Measurements from ENCODE around the gene NDUFA11.
"Not testable (repeated sequence)": the region's sequence is repeated elsewhere in the genome, so short reads cannot be mapped to it uniquely, and the experiment has no call there.

NDUFA11 gene

DNA sequence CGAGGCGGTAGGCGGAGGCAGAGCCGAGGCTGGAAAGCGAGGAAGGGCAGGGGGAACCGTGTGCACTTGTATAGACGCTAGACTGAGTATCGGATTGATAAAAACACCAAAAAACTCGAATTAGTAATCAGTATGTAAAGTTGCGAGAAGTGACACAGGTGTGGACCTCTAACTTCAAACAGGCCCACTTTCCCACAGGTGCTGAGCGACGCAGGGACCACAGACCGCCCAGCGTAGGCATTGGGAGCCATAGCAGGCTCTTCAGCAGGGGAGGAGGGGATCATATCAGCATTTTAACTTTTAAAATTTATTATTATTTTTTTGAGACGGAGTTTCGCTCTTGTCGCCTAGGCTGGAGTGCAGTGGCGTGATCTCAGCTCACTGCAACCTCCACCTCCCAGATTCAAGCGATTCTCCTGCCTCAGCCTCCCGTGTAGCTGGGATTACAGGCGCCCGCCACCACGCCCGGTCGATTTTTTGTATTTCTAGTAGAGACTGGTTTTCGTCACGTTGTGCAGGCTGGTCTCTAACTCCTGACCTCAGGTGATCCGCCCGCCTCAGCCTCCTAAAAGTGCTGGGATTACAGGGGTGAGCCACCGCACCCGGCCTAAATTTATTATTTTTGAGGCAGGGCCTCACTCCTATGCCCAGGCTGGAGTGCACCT, 1.7 kb upstream of the NDUFA11 start:
- no peak for DNase-seq

DNA sequence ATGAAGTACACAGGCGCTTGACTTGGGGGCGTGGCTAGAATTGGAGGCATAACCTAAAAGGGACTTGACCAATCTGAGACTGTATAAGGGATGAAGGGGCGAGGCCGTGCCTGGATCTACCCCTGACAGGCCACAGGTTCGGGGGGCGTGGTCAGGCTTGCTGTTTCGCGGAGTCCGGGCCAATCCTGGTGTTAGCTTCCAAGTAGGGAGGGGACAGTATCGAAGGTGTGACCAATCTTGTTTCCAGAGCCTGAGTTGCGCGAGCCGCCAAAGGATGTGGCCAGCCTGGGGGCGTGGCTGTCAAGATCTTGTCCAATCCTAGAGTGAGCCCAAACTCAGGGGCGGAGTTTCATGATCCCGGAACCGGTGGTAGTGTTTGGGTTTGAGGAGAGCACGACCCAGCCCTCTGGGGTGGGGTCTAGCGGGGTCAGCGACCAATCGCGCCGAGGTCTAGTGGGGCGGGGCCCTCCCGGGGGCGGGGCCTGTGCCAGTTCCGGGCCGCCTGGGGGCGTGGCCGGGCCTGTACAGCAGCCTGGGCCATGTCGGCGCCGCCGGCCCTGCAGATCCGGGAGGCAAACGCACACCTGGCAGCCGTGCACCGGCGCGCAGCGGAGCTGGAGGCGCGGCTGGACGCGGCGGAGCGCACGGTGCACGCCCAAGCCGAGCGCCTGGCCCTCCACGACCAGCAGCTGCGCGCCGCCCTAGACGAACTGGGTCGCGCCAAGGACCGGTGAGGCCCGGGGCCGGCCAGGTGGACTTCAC, 943 bp upstream of the NDUFA11 start, which contains the start of gene VMAC:
Gene VMAC (plus strand): TSS at position 521 of the 762 bp plus-strand sequence. CDS start 19 bp downstream, at position 540.
- DNase-seq = peak; percentile 100

DNA sequence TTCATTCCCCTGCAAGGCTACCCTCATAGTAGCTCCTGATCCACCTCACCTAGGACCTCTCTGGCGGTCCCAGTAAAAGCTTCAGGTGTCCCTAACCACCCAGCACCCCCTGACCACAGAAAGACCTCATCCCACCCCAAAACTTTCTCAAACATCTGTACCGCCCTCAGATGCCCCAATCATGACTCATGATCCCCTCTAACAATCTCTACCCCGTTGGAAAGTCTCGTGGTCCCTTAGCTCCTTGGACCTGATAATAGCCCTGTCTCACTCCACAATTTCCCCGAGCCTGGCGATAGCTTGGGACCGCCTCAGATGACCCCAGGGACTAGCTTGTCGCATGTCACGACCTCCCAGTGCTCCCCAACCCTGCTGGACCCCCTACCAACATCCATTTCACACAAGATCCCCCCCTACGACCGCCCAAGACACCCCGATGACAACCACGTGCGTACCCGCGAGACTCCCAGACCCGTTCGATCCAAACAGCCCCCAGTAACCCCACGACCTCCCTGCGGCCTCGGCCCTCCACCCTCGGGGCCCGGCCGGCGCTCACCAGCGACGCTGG, 450 bp downstream of the NDUFA11 start:
- DNase-seq = no peak

DNA sequence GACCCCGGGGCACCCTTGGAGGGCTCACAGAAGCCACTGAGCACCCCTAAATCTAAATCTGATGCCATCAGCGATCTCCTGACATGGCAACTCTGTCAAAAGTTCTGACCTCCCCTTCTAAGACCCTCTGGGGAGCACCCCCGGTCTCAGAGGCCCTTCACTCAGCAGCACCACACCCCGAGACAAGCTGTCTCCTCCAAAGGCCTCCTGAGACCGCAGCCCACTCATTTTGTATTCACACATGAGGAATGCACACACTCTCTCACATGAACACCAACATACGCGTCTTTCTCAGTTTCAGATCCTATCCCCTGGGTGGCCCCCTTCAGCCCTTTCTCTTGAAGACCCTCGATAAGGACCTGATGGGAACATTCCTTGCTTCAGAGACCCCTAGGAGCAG, 2.6 kb downstream of the NDUFA11 start:
- DNase-seq = no peak

DNA sequence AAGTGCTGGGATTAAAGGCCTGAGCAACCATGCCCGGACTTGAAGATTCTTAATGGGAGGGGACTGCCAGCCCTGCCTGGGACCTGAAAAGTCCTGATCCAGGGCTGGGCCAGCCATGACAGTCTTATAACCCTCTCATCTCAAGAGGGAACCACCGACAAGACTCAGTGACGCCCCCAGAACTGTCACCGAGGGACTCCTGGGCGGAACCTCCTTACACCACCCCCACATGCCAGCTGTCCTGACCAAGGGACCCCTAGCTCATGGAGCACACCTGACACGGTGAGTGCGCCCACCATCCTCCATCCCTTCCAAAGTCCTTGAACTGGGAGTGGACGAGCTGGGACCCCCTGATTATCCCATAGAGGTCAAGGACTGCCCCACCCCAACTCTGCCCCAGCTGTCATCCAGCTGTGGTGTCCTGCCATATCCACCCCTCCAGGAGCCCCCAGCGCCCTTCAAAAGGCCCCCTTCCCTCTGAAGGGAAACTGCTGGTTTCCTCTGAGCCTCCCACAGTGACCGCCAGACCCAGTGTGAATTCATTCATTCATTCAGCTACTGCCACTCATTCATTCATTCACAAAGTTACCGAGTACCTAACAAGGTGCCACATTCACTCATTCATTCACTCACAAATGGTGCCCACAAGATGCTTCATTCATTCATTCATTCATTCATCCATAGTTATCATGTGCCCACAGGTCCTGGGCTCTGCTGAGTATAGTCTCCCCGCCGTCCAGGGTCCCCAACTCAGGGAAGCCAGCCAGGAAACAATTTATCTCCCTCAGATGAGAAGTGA, 3.7 kb downstream of the NDUFA11 start:
- DNase-seq = no peak

DNA sequence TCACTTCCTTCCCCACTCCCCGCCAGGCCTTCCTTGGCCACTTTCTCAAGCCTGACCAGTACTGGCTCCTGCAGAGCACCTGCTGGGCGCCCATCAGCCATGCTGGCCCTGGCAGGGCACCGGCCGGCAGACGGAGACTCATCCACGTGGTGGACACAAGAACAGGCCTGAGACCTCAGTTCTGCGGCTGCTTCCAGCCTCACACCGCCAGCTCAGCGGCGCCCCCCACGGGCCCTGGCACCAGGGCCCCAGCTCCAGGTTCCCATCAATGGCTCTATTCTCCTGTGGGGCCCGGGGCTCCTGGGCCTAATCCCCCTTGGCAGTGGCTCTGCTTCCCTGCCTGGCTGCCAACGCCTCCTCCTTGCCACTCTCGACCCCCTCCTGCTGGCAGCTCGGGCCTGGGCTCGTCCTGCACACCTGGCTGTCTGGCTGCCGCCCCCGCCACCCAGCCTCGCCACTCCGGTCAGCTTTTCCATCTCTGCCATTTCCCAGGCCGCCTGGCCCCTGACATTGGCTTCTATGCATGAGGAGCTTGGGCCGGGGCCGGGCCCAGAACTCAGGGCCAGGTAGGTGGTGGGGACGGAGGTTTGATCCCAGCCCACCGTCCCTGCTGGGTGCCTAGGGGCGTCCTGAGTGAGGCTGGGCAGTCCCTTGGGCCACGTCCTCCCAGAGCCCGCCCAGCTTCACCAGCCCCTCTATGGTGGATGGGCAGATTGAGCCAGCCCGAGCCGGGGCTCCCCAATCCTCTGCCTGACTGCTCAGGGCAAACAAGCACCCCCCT, 6.2 kb downstream of the NDUFA11 start:
- DNase-seq = no peak

DNA sequence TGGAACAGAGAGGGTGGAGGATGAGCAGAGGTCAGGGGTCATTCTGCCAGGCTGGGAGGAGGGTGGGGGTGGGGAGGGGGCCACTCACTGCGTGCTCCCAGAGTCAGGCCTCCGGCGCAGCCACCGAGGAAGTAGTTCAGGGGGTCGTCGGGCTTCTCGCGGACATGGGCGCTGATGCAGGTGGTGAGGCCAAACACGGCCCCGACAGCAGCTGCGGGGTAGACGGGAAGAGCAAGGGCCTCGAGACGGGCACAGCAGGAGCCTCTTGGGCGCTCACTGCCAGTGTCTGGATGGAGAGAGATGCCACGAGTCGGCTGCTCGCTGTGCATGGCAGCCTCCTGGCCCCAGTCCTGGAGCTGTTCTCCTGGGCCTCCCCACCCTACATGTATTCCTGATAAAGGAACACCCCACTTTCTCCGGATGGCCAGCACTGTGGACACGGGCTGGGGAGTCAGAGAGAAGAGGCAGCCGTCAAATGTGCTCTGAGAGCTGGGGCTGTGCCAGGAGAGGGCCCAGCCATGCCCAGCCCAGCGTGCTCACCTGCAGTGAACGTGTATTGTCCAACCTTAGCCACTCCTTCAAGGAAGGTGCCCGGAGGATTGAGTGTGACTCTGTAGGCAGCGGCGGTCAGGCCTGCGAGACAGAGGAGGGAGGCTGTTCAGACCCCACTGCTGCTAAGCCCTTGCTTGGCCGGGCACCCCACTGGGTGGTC, 7.1 kb downstream of the NDUFA11 start:
- DNase-seq = no peak

DNA sequence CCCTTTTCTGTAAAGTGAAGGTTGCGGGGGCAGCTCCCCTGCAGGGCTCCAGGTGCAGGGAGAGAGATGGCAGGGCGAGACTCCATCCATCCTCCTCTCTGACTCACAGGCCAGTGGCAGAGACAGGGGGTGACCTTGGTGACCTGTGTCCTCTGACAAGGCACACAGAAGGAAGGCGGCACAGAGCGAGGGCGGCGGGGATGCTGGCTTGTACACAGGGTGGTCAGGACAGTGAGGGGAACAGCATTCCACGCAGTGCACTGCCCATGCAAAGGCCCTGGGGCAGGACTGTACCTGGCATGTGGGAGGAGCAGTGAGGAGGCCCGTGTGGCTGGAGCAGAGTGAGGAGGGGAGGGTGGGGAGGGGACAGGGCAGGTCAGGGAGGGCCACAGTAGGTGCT, 7.7 kb downstream of the NDUFA11 start:
- no peak for DNase-seq

DNA sequence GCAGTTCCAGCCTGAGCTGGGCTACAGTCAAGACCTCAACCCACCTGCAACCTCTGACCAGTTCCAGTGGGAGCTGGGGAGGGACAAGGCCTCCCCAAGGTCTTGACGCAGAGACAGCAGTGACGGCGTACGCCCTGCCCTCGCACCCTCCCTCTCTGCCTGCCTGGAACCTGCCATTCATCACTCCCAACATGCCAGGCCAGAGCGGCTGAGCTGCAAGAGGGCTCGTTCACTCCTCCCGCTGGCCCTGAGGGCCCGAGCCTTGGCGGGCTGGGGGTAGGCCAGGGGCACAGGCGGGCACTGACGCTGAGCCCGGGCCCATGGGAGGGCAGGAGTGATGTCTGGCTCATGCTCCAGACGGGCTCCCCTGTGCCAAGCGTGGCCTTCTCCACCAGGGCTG, 8.2 kb downstream of the NDUFA11 start:
- DNase-seq = no peak

DNA sequence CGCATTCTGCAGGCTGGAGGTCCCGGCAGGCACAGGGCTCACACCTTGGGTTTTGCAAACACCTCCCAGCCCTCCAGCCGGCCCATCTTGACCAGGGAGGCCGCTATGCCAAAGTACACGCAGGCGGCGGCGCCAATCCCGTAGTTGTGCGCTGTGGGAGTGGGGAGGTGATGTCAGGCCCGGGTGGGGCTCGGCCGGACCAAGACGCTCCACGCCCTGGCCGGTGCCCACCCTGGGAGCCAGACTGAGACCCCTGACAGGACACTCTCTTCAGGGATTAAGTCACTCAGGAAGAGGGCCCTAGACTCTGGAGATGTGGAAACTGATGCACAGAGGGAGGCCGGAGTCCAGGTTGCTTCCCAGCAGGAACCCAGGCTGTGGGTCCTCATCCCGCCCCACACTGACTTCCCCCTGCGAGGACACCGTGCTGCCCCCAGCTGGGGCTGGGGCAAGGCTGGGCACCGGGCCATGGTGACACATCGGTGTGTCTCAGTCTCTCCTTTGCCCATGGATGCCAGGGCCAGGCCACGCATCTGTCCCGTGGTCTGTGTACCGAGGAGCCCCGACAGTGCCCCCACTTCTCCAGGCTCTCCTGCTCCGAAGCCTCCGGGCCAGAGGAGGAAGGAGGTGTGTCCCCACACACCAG, 8.8 kb downstream of the NDUFA11 start:
- no peak for DNase-seq

DNA sequence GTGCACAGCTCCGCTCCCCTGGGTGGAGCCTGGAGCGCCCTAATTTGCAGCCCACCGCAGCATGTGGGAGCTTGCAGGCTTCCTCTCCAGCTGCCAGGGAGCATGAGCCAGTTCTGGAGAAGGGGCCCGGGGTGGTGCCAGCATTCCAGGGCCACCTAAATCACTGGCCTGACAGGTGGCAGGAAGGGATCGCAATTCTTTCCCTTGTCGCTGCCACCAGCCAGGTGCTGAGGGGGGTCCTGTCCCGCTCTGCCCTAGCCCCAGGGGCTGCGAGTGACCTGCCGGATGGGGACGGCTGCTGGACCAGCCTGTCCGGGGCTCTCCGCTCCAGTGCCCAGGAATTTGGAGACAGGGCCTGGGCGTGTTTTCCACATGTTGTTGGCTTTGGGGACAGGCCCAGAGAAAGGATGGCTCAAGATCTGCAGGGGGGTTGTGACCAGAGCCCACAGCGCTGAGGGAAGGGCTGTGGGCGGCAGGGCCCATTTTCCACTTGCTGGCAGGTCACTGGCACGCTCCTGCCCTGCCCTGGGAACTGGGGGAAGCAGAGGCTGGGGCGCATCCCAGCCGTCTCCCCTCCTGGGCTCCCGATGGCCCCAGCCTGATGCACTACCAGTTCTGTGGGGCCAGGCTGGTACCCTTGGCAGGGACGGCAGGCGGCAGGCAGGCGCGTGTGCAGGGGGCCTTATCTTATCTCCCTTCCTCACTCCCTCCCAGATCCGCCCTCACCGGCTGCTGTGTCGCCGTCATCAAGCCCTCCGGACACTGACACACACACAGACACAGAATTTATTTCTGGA, 9.5 kb downstream of the NDUFA11 start:
- DNase-seq = no peak

DNA sequence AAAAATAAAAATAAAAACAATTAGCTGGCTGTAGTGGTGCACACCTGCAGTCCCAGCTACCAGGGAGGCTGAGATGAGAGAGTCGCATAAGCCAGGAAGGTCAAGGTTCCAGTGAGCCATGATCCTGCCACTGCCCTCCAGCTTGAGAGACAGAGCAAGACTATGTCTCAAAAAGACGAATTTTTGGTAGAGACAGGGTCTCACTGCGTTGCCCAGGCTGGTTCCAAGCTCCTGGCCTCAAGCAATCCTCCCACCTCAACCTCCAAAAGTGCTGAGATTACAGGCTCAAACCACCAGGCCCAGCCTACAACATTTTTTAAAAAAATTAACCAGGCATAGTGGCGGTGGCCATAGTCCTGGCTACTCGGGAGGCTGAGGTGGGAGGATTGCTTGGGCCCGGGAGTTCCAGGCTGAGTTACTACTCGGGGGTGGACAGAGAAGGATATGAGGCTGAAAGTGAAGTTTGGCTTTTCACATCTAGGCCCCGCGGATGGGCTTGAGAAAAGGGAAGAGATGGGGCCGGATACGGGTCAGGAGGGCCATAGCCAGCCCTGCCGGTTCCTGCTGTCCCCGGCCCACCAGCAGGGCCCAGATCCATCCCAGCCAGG, 10.2 kb downstream of the NDUFA11 start:
- no peak for DNase-seq

DNA sequence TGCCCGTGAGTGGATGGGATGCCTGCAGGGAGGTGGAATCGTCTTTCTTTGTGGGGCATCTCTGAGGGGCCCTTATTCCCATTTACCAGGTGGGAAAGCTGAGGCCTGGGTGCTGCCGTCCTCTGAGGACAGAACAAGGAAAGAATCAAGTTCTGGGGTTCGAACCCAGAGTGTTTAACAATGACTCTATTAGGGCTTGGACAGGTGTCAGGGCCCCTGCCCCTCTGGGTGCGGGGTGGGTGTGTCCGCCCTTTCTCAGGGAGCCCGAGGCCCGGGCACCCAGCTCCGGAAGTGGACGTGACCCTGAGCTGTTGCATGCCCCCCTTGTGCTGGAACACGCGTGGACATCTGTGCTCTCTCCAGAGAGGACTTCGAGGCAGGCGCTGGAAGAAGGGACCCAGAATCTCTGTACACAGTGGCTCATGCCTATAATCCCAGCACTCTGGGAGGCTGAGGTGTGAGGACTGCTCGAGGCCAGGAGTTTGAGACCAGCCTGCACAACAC, 10.8 kb downstream of the NDUFA11 start:
- no peak for DNase-seq

DNA sequence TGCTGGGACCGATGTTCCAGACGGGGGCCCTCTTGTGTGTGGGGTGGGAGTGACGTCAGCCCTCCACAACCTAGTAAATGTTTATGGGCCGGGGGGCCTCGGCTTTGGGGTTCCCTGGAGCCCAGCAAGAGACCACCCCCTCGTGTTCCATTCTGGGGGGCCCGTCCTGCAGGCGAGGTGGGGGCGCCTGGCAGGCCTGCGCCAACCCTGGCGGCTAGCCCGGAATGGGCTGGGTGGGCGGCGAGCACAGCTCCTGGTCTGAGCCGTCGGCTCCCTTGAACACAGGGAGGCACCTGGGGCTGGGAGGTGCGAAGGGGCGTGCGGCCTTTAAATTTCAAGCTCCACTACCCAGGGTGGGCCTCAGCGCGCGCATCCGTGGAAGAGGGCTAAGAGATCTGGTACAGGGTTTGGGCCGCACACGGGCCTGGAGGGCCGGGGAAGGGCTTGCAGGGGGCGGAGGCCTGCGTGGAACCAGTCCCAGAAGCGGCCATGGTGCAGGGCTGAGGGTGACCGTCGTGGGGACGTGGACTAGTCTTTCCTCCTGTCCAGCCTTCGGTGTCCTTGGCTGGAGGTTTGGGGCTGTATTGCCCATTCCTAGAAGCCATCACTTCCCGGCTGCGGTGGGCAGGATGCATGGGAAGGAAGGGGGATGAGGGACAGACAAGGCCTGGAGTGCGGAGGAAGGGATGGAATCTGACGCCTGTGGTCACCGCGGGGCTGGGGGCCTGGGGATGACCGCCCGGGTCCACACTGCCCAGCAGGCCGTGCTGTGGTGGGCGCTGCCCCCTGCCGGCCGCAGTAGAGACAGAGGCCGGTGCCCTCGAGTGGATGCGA, 11.4 kb downstream of the NDUFA11 start:
- DNase-seq = no peak

DNA sequence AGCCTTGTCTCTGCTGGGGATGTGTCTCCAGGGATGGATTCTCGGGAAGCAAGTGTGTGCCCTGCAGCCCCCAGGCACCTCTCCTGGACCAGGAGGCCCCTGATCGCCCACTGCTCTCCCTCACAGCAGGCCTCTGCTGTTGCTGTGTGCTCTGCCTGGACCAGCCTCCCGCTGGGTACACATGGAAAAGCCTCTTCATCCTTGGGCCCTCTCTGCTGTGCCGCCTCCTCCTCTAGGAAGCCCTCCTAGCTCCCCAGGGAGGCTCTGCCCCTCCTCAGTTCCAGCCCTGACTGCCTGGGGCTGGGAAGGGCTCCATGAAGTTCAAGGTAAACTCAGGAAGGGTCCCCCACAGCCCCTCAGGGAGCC, 12.0 kb downstream of the NDUFA11 start:
- no peak for DNase-seq

DNA sequence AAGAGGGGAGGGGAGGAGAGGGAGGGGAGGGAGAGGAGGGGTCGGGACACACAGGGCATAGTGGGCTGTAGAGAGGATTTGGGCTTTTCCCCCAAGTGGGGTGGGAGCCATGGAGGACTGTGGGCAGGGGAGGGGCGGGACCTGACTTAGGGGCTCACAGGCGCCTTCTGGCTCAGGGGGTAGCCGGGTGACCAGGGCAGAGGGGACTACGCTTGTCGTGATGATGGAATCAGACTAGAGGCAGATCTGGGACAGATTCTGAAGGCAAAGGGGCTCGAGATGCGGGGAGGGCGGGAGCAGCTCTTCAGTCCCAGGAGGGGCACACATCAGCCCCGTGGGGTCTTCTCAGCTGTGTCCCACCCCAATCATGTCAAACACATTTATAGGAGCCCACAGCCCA, 13.5 kb downstream of the NDUFA11 start:
- no peak for DNase-seq

DNA sequence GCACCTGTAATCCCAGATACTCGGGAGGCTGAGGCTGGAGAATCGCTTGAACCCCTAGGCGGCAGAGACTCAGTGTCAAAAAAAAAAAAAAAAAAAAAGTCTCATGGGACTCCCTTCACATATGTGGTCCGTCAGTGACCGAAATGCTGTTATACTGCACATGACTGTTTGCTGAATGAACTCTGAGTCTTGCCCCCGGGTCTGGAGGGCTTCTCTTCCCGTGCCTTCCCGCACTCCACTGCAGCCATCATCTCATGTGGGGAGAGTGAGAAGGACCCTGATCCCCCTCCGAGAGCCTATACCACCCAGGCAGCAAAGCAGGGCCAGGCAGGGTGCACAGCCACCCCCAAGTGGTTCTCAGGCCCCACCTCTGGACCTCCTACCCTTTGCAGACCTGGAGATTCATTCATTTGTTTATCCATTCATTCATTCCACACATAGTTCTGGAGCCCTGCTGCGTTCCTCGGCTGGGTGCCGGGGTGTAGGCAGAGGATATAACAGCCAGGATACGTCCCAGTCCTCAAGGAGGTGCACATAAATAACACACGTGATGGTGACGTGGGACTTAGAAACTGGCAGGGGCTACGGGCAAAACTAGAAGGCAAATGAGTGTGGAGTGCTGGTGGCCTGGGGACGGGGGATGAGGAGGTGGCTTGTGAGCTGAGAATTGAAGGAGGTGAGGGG, 14.2 kb downstream of the NDUFA11 start:
- no peak for DNase-seq

DNA sequence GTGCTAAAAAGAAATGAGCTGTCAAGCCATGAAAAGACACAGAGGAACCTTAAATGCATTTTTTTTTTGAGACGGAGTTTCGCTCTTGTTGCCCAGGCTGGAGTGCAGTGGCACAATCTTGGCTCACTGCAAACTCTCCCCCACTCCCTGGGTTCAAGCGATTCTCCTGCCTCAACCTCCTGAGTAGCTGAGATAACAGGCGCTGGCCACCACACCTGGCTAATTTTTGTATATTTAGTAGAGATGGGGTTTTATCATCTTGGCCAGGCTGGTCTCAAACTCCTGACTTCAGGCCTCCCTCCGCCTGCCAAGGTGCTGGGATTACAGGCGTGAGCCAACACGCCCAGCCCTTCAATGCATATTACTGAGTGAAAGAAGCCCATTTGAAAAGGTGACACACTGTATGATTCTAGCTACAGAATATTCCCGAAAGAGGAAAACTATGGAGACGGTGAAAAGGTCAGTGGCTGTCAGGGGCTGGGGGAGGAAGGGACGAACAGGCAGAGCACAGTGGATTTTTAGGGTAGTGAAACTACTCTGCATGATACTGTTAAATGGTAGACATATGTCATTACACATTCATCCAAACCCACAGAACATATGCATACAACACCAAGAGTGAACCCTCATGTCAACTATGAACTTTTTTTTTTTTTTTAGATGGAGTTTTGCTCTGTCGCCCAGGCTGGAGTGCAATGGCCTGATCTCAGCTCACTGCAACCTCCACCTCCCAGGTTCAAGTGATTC, 19.4 kb downstream of the NDUFA11 start:
- not testable (repeated sequence) for DNase-seq
